ENCODE data around the gene ANKS1B.

GRCh38 chr12:99039367-99040120 is 945.2 kb downstream of the ANKS1B start:
- TF ChIP-seq EGR1 (IDR thresholded peaks at IDR 0.05) (no peak), RAD21 (IDR thresholded peaks at IDR 0.05; ENCODE audit: low read depth) (no peak), MAX (IDR thresholded peaks at IDR 0.05) (no peak), REST (IDR thresholded peaks at IDR 0.05; ENCODE audit: low read depth) (no peak), CEBPB (IDR thresholded peaks at IDR 0.05) (no peak), NFIC (IDR thresholded peaks at IDR 0.05) (no peak), YY1 (IDR thresholded peaks at IDR 0.05; ENCODE audit: low read depth) (no peak), ZBTB7A (IDR thresholded peaks at IDR 0.05; ENCODE audit: low read depth) (no peak)
